Tibial nerve (tissue), 3 donors: ENCODE measurements around the gene TAPBPL.

Experiments used
- CTCF ChIP-seq, 5 experiments: fragments of 200-600 bp in 3 of 5; fragments of 450-650 bp in 2 of 5; sonication (generic) in 3 of 5; IDR thresholded peaks; one replicate each; pipeline ENCODE4 v1.5.1; 2016 to 2019; ENCODE audit warnings: antibody characterized with exemption in 5 of 5, mild to moderate bottlenecking in 3 of 5, moderate library complexity in 2 of 5
- POLR2A ChIP-seq, 2 donors: fragments of 450-650 bp; IDR thresholded peaks; one replicate each; pipeline ENCODE4 v1.6.1; 2017; ENCODE audit warnings: antibody characterized with exemption in 2 of 2, mild to moderate bottlenecking in 2 of 2, moderate library complexity in 2 of 2

- no peak for TF ChIP-seq CTCF (IDR thresholded peaks at IDR 0.05)
- no peak for TF ChIP-seq POLR2A (IDR thresholded peaks at IDR 0.05)
These were observed 12.7 kb downstream of the TAPBPL start for GRCh38 chr12:6464531-6464930.
